ENCODE data around the gene VKORC1.

DNA sequence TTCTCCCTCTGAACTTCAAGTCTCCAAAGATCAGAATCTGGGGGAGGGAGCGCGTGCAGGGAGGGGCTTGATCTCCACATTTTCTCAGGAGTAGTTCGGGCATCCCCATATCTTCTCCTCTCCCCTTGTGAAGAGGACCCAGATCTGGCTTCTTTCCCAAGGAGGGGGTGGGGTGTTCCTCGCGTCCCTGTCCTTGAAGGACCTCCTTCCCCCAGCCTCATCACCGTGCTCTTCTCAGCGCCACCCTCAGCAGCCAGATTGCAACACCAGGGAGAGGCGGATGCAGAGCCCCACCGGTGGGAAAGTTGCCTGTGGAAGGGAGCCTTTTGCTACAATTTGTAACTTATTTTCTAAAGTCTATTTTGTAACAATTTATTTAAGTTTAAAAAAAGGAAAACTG lies 11.5 kb downstream of the VKORC1 start:
- TF ChIP-seq ZNF274 (IDR thresholded peaks at IDR 0.05; ENCODE audit: low read depth, low read length) (no peak), POLR2A (IDR thresholded peaks at IDR 0.05; ENCODE audit: borderline replicate concordance, extremely low read depth, insufficient read depth, insufficient read length) (no peak)
- TF ChIP-seq, protein P1, sequence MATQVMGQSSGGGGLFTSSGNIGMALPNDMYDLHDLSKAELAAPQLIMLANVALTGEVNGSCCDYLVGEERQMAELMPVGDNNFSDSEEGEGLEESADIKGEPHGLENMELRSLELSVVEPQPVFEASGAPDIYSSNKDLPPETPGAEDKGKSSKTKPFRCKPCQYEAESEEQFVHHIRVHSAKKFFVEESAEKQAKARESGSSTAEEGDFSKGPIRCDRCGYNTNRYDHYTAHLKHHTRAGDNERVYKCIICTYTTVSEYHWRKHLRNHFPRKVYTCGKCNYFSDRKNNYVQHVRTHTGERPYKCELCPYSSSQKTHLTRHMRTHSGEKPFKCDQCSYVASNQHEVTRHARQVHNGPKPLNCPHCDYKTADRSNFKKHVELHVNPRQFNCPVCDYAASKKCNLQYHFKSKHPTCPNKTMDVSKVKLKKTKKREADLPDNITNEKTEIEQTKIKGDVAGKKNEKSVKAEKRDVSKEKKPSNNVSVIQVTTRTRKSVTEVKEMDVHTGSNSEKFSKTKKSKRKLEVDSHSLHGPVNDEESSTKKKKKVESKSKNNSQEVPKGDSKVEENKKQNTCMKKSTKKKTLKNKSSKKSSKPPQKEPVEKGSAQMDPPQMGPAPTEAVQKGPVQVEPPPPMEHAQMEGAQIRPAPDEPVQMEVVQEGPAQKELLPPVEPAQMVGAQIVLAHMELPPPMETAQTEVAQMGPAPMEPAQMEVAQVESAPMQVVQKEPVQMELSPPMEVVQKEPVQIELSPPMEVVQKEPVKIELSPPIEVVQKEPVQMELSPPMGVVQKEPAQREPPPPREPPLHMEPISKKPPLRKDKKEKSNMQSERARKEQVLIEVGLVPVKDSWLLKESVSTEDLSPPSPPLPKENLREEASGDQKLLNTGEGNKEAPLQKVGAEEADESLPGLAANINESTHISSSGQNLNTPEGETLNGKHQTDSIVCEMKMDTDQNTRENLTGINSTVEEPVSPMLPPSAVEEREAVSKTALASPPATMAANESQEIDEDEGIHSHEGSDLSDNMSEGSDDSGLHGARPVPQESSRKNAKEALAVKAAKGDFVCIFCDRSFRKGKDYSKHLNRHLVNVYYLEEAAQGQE (IDR thresholded peaks at IDR 0.05; ENCODE audit: low read depth) = no peak
- TF ChIP-seq, protein P2, sequence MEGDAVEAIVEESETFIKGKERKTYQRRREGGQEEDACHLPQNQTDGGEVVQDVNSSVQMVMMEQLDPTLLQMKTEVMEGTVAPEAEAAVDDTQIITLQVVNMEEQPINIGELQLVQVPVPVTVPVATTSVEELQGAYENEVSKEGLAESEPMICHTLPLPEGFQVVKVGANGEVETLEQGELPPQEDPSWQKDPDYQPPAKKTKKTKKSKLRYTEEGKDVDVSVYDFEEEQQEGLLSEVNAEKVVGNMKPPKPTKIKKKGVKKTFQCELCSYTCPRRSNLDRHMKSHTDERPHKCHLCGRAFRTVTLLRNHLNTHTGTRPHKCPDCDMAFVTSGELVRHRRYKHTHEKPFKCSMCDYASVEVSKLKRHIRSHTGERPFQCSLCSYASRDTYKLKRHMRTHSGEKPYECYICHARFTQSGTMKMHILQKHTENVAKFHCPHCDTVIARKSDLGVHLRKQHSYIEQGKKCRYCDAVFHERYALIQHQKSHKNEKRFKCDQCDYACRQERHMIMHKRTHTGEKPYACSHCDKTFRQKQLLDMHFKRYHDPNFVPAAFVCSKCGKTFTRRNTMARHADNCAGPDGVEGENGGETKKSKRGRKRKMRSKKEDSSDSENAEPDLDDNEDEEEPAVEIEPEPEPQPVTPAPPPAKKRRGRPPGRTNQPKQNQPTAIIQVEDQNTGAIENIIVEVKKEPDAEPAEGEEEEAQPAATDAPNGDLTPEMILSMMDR (IDR thresholded peaks at IDR 0.05 in 2 of 3, conservative IDR thresholded peaks at IDR 0.05 in 1 of 3; ENCODE audit: borderline replicate concordance in 1 of 3, insufficient read depth in 1 of 3, low read depth in 2 of 3, low read length in 2 of 3) = no peak

Data from HCT116 (cell line).